HG03558 (cell line): ENCODE results near the gene CFL1.
A peak's percentile ranks its signal among the peaks of the same experiment; 100 is the strongest.
"Not testable (repeated sequence)": the region's sequence is repeated elsewhere in the genome, so short reads cannot be mapped to it uniquely, and the experiment has no call there.

ENCODE experiments used
- ATAC-seq: cut with Tn5 transposase; IDR thresholded peaks from one replicate; pipeline ENCODE4 v1.9.1; 2021; ENCODE audit warnings: moderate number of reproducible peaks; ENCODE audit not compliant: unreplicated experiment; ENCODE audit errors: extremely low read depth

CFL1 gene

GRCh38 chr11:65844231-65844872 is 13.6 kb downstream of the CFL1 start:
- no peak for ATAC-seq

GRCh38 chr11:65843811-65844210 is 14.2 kb downstream of the CFL1 start:
- ATAC-seq = no peak

GRCh38 chr11:65842144-65842543 is 15.8 kb downstream of the CFL1 start:
- no peak for ATAC-seq

- no peak for ATAC-seq
These were observed 23.8 kb downstream of the CFL1 start for GRCh38 chr11:65834202-65834601.

- ATAC-seq = peak; percentile 56
These were observed 24.5 kb downstream of the CFL1 start, which contains the start of gene SNX32 for GRCh38 chr11:65833297-65834030. Gene SNX32, plus strand, starts transcription at chr11:65833963. Its CDS starts 103 bp downstream, at chr11:65834066.

GRCh38 chr11:65832231-65832630 is 25.7 kb downstream of the CFL1 start:
- ATAC-seq = not testable (repeated sequence)

- no peak for ATAC-seq
These were observed 28.5 kb downstream of the CFL1 start for GRCh38 chr11:65829459-65829858.

GRCh38 chr11:65826984-65827735 is 30.8 kb downstream of the CFL1 start:
- ATAC-seq = no peak

- ATAC-seq = no peak
These were observed 35.0 kb downstream of the CFL1 start for GRCh38 chr11:65822776-65823528.

- ATAC-seq = no peak
These were observed 36.9 kb downstream of the CFL1 start for GRCh38 chr11:65821107-65821506.

- no peak for ATAC-seq
These were observed 39.9 kb downstream of the CFL1 start for GRCh38 chr11:65817835-65818680.

- ATAC-seq = no peak
These were observed 40.6 kb downstream of the CFL1 start for GRCh38 chr11:65817312-65817834.

- ATAC-seq = no peak
These were observed 41.3 kb downstream of the CFL1 start for GRCh38 chr11:65816696-65817095.

- no peak for ATAC-seq
These were observed 42.9 kb downstream of the CFL1 start for GRCh38 chr11:65814986-65815565.

GRCh38 chr11:65814131-65814985 is 43.6 kb downstream of the CFL1 start:
- ATAC-seq = no peak

- ATAC-seq = no peak
These were observed 46.1 kb downstream of the CFL1 start for GRCh38 chr11:65811764-65812475.
